Fibroblast of peridontal ligament (primary cell): ENCODE measurements around the gene ZMYND8.
A peak's percentile ranks its signal among the peaks of the same experiment; 100 is the strongest.
"Not testable (repeated sequence)": the region's sequence is repeated elsewhere in the genome, so short reads cannot be mapped to it uniquely, and the experiment has no call there.

Experiments
- DNase-seq: peaks from one replicate; pipeline ENCODE4 v3.0.0-alpha.2; 2010; ENCODE audit errors: extremely low read depth

ZMYND8 gene

DNA sequence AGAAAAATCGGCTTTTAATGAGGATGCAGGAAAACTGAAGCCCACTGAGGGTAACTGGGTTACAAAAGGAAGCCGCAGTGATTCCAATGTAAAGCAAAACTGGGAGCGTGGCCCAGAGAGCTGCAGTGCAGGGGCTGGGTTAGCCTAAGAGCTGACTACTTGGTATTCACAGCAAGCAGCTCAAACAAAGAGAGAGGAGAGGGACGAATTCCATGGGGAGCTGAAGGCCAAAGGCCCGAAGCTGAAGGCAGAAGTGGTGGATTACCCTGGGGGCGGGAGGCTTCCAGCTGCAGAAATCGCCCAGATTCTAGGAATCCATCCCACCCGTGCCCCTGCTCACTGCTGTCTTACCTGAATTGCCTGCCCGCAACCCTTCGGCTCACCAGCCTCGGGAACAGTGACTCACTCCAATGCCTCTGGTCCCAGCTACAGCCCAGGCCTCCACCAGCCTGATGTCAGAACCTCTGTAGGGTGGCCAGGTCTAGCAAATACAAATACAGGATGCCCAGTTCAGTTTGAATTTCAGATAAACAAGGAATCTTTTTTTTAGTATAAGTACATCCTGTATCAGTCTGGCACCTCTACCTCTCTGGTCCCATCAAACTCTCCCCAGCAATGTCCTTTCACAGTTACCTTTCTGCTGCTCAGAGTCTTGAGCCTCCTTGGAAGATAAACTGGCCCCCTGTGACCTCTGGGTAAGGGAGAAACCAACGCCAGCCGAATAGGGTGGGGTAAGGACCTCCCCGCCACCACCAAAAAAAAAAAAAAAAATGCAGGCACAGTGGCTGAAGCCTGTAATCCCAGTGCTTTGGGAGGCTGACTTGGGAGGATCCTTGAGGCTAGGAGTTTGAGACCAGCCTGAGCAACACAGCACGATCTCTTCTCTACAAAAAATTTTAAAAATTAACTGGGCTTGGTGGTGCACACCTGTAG is 14.6 kb upstream of the ZMYND8 start:
- DNase-seq, result no peak

DNA sequence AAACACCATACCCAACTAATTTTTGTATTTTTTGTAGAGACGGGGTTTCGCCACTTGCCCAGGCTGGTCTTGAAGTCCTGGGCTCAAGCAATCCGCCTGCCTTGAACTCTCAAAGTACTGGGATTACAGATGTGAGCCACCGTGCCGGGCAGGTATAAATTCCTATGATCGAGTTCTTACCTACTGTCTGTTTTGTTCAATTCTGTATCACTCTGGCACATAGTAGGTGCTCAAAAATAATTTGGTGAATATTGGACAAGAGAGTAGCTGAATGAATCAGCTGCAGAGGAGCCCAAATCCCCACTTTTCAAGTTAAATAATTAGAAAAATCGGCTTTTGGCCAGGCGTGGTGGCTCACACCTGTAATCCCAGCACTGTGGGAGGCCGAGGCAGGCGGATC is 13.7 kb upstream of the ZMYND8 start:
- DNase-seq, result no peak

DNA sequence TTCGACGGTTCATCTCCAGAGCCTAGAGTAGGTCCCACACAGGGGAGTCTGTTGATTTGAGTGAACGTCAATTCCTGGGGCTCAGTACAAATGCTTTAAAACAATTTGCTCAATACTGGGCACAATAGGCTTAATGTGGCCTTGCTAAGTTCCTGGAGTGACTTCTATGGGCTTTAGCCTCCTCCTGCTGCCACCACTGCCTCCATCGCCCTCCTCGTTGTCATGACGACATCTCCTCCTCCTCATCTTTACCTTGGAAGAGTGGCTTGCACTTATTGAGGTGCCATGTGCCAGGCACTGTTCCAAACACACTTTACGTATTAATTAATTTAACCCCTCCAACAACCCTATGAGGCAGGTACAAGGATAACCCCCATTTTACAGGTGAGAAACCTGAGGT is 11.8 kb upstream of the ZMYND8 start:
- no peak for DNase-seq

DNA sequence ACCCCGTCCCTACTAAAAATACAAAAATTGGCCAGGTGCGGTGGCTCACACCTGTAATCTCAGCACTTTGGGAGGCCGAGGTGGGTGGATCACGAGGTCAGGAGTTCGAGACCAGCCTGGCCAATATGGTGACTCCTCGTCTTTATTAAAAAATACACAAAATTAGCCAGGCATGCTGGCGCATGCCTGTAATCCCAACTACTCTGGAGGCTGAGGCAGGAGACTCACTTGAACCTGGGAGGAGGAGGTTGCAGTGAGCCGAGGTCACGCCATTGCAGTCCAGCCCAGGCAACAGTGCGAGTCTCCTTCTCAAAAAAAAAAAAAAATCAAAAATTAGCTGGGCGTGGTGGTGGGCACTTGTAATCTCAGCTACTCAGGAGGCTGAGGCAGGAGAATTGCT is 9.8 kb upstream of the ZMYND8 start:
- not testable (repeated sequence) for DNase-seq

DNA sequence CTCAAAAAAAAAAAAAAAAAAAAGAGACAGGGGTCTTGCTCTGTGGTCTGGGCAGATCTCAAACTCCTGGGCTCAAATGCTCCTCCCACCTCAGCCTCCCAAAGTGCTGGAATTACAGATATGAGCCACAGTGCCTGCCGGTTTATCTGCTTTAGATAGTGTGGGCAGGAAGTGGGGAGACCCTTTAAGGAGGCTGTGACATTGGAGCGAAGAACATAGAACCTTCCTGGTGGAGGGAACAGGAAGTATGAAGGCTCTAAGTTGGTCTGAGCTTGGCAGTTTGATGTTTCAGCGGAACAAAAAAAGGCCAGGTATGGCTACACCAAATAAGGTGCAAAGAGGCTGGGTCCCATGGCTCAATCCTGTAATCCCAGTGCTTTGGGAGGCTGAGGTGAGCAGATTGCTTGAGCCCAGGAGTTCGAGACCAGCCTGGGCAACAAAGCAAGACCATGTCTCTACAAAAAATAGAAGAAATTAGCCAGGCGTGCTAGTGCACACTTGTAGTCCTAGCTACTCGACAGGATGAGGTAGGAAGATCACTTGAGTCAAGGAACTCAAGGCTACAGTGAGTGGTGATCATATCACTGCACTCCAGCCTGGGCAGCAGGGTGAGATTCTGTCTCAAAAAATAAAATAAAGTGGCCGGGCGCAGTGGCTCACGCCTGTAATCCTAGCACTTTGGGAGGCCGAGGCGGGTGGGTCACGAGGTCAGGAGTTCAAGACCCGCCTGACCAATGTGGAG is 8.7 kb upstream of the ZMYND8 start:
- DNase-seq, result no peak

DNA sequence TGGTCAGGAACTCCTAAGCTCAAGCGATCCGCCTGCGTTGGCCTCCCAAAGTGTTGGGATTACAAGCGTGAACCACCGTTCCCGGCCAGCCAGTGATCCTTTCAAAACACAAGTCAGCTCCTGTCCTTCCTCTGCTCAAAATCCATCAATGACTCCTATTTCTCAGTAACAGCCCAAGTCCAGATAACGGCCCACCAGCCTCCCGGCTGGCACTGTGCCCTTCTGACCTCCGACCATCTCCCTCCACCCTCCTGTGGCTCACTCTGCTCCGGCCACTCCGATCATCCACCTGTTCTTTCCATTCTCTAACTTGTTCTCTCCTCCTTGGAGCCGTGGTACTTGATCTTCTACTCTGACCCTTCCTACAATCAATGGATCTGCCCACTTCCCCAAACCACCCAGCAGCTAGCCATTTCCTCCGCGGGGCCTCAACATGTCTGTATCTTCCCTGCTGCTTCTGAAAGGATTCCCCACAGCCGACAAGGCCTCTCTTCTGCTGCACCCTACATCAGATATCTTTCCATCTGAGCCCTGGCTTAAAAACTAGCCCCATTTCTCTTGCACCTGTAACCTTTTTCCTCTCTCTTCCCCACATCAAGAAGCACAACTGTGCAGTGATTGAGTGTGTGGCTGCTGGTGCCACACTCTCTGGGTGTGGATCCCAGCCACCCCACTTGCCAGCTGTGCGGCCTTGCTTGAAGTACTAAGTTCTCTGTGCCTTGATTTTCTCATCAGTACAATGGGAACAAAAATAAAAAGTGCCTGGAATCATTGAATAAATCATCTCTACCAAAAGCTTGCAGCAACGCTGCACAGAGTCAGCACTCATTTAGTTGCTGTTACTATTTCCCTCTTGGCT is 6.1 kb upstream of the ZMYND8 start:
- no peak for DNase-seq

DNA sequence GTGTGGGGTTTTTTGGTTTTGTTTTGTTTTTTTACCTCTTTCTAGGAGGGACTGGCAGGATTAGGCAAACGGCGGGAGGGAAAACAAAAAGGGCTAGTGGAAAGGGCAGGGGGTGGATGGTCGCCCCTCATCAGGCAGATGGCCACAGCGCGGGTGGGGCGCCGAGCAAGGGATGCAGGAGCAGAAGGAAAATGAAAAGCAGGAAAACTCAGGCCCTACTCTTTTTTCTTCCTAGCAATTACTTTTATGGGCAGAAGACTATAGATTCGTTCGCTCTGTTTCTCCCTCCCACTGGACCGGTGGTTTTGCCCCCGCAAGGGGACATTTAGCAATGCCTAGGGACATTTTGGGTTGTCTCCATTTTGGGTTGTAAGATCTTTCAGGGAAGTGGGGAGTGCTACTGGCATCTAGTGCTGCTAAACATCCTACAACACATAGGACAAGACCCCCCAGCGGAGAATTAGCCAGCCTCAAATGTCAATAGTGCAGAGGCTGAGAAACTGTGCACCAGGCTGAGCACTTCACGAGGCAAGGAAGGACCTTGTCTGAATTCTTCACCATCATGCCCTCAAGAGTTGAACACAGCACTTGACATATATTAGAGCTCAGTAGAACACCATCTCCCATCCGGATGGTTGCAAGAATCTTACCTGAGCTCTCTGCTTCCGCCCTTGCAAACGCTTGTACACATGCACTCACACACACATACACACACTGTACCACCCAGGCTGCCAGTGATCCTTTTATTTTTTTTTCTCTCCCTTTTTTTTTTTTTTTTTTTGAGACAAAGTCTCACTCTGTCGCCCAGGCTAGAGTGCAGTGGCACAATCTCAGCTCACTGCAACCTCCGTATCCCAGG is 4.8 kb upstream of the ZMYND8 start:
- DNase-seq, result no peak

DNA sequence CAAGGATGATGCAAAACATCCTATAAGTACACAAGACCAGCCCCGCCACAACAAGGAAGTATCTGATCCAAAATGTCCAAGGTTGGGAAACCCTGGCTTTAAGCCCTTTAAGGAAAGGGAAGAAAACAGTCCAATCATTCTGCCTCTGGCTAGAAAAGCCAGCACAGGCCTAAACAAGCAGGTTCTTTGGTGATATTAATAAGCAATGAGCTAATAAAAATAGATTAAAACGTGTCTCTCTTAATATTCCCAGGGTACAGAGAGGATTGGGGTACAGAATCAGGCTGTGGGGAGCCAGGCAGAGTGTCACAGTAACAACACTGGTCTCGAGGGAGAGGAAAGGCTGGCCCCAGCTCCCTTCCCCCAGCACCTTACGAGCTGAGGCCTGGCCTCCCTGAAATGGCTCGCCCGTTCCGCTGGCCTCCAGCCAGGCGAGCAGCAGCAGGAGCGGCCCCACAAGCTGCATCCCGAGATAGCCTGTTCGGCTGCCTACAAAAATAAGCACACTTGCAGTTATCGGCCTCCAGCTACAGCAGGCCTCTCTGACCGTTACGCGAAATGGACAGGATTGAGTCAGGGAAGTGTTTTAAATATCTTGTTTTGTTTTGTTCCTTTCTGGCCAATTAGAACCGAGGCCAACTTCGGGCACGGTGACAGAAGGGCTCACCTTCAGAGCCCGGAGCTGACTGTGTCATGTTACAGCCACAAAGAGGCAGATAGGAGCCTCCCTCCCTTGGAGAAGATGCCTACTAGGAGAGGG is 4.0 kb upstream of the ZMYND8 start:
- DNase-seq, result peak; percentile 80

DNA sequence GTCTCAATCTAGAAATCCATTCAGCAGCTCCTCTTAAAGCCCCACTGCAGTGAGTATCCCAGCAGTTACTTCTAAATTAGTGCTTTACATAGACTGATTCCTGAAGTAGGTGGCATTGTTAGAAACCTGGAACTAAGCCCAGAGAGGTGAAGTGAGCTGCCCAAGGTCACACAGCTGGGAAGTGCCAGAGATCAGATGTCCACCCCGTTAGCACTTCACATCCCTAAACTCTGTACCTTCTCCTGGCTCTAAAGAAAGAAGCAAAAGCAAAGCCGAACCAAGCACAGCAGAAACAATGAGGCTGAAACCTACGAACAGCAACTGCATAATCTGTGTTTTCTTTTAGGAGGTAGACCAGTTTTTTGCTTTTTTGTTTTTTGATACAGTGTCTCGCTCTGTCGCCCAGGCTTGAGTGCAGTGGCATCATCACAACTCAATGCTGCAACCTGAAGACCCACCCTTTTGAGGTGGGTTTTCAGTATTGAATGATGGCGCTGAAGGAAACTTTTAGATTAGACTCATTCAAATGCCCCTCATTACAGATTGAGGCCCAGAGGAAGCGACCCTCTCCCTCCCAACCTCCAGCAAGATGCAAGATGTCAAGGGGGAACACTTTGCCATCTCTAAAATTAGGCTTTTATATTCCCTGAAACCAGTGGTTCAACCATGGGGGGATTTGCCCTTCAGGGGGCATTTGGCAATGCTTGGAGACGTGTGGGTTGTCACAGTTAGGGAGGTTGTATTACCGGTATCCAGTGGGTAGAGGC is 3.2 kb upstream of the ZMYND8 start:
- DNase-seq, result no peak

DNA sequence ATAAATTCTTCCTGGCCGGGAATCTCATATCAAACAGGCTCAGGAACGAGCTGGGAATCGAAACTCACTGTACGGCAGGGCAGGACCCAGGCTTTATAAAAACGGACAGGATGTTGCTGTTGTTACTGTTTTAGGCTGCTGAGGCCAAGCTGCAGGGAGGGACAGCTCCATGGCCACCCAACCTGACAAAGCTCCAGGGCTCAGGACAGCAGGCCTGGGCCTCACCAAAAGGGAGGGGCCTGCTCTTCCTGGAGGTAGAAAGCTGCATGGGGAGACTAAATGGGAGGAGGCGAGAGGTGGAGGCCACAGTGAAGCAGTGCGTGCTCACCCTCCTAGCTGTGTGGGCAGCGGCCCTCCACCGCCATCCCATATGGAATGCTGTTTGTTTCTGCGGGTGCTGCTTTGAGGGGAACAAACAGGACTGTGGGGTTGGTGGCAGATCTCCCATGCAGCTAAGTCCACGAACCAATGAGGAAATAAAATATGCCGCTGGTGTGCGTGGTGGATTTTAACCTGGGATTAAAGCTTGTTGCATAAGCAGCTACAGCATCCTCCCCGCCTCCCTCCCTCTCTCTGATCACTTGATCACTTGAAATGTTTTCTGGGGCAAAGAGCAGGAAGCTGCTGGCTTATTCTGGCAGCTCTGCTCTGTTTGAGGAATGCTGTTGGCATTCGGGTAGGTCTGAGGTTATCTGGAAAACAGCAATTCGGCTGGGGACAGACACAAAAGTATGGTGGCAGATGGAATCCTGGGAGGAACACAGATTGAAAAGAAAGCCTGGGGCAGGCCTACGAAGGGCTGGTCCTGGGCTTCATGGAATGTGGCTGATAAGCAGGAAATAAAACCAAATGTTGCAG is 2.4 kb upstream of the ZMYND8 start:
- peak; percentile 93 for DNase-seq

DNA sequence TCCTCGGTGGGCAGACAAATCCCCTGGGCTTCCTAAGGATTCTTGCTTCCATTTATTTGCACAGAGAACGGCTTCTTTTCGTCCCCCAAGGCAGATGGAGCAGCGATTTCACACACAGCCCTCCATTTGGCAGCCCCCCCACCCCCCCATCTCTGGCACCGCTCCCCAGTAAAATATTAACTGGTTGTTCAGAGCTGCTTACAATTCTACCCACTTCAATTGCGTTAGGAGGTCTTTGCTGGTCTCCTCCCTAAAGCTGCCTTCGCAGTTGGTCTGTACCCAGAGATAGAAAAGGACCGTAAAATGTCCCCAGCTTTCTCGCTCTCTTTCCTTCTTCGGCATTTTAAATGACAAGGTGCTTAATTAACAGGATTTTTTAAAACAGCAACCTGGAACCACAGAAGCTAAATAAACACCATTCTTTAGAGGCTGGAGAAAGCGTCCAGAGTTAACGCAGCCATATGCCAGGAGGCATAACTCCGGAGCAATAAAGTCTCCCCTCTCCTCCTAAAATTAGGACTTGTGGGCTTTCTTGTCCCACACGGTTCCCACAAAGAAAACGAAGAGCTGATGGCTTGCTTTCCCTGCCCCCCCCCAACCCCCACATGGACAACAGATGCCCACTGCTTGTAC is 1.7 kb upstream of the ZMYND8 start:
- no peak for DNase-seq

DNA sequence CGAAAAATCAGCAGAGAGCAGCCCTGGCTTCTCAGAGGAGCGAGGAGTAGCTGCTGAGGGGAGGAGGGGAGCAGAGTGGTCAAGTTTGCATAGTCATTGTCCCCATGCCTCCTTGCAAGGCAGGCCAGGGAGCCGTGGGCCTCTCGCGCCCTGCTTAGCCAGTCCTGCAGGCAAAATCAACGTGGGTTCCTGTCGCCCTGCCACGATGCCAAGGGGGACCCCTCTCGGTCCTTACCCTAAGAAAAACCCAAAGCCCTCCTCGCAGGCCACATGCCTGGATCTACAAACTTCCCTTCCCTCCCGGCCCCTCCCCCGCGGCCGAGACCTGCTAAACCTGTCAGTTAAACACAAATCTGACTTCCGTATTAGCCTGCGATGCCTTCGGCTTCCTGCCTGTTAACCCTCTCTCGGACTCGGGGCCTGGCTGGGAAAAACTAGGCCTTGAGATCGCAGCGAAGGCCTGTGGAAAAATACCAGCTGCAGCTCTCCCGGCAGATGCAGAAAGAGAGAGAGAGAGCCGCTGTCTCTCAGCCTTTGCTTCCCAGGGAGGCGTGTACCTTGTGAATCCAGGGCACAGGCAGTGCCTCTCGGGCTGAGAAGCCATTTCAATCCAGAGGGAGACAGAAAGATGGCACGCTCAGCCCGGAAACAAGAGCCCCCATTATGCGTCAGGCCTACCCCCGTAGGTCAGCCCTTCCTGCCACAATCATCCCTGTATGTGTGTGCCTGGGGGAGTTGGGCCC is 968 bp upstream of the ZMYND8 start:
- DNase-seq, result peak; percentile 80

DNA sequence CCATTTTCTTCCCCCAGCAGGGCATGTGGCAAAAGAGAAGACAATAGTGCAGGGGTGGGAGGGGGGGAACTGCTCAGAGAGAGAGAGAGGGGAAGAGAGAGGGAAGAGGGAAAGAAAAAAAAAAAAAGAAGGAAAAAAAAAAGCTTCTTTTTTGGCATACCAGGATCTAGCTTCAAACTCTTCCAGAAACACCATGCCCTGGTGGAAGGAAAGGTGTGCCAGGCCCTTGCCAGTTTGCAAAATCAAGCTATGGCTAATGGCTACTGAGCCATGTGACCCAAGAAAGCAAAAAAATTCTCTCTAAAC is 326 bp downstream of the ZMYND8 start:
- DNase-seq, result no peak

DNA sequence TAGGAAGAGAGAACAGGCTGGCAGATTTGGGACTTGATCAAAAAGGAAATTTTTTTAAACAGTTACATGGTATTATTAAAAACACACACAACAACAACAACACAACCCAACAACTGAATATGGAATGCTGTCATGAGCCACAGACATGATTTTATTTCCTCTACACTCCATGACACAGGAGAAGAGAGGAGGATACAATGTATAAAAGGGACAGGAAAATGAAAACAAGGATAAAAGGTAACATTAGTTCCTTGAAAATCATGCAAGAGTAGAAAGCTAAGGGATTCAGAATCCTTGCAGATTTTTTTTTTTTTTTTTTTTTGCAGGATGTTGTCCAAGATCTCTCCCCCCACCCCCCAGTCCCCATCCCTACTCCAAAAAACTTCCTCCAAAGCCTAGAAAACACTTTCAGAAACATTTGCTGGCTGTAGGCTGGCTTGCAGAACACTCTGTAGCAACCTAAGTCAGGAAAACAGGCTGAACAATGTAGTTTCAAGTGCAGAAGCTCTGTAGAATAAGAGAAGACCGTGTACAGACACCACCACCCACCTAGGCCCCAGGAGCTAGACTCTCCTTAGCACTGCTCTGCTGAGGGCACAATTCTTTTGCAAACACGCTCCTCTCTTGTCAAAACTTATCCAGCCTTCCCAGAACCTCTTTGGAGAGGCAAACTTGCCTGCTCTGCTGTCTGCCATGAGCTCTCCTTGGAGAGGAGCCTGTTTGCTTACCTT is 845 bp downstream of the ZMYND8 start:
- peak; percentile 33 for DNase-seq

DNA sequence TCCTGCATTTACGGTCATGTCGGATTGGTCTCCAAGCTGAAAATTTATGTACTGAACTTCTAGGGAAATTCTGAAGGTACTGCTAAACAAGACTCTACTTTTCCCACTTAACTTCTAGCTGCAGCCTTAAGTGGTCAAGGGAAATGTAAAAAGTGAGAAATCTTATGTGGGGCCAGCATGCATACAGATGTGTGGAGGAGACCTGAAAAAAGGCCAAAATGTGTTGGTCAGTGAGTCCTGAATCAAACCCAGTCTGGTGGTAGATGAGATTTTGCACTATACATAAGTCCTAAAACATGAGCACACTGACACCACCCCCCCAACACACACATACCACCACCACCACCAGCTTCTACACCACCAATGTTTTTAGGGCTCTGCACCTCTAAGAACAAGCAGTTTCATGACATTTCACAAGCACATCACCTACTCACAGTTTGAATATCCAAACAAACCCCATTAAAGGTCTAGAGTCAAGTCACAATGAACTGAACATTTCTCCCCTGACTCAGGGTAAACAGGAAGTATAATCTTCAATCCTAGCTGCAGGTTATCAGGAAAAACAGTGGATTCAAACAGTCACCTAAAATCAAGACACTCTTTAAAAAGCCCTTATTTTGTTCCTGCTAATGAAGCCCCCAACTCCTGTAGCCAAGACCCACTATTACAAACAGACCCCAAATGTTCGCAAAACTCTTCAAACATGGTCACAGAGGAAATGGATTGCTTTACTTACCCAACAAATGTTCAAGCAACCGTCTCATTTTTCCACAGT is 1.6 kb downstream of the ZMYND8 start:
- no peak for DNase-seq

DNA sequence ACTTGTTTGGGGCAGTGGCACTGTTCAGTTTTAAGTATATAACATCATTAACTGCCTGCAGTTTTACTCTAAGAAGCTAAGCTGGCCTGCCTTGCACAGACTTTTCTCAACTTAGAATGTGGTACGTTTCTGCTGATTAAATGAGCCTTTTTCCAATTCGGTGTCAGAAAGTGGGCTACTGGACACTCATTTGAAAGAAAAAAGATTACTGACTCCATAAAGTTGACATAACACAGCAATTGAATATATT is 2.1 kb downstream of the ZMYND8 start:
- no peak for DNase-seq
